ENCODE data around the gene ANO2.

ANO2 gene

DNA sequence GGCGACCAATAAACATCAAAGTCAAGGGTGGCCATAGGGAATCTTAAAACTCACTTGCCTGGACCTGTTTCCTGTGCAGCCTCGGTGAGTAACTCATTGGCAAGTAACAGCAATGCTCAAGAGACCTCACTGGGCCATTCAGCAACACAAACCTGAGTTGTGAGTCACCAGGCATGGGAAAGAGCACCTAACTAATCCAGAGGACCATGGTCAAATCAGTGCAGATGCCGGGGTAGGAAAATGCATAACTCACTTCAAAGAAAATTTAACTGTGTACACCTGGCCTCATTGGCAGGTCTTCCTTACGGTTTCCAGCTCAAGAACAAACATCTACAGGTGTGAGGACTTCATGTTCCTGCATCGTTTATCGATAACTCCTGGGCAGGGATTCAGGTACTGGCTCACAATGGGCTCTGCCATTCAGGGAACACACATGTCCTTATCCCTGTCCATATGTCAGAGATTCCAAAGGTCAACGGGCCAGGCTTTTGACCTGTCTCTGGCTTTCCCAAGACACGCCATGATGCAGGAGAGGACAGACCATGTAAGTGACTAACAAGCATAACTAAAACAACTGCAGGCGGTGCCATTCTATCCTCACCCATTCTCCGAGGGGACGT, 211.8 kb downstream of the ANO2 start:
- no peaks in the 10 kb centered on the region; the same call in none of the 2 replicates for H3K27me3 ChIP-seq (replicated peaks; ENCODE audit: control insufficient read depth, insufficient read depth, low read length)
- TF ChIP-seq, protein P1, sequence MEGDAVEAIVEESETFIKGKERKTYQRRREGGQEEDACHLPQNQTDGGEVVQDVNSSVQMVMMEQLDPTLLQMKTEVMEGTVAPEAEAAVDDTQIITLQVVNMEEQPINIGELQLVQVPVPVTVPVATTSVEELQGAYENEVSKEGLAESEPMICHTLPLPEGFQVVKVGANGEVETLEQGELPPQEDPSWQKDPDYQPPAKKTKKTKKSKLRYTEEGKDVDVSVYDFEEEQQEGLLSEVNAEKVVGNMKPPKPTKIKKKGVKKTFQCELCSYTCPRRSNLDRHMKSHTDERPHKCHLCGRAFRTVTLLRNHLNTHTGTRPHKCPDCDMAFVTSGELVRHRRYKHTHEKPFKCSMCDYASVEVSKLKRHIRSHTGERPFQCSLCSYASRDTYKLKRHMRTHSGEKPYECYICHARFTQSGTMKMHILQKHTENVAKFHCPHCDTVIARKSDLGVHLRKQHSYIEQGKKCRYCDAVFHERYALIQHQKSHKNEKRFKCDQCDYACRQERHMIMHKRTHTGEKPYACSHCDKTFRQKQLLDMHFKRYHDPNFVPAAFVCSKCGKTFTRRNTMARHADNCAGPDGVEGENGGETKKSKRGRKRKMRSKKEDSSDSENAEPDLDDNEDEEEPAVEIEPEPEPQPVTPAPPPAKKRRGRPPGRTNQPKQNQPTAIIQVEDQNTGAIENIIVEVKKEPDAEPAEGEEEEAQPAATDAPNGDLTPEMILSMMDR (IDR thresholded peaks at IDR 0.05; ENCODE audit: insufficient read depth, low read length, poor library complexity, severe bottlenecking) = no peak
- H3K4me3 ChIP-seq (replicated peaks; ENCODE audit: low read depth, low read length) = no peak overlapping the region
- DNase-seq (ENCODE audit: extremely low read depth, insufficient read length) = no peak
- no peaks in the 10 kb centered on the region for H3K36me3 ChIP-seq (ENCODE audit: control insufficient read depth, insufficient read depth, low read length)

DNA sequence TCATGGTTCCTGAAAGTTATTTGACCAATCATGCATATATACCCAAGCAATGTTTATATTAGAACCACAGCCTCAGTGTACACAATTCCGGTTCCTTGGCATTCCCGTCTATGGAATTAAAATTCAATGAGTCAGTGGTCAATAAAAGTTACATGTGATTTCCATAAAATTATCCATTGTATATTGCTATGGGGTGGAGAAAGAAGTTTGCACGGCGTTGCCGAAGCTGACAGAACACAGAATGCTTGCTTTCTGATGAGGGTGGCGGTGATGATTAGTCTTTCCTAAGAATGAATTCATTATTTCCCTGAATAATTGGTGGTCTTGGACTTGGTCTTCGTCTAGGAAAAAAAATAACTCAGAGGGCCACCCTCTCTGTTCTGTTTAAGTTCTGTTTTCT, 214.1 kb downstream of the ANO2 start:
- H3K4me3 ChIP-seq (replicated peaks; ENCODE audit: low read depth, low read length) = no peak overlapping the region

DNA sequence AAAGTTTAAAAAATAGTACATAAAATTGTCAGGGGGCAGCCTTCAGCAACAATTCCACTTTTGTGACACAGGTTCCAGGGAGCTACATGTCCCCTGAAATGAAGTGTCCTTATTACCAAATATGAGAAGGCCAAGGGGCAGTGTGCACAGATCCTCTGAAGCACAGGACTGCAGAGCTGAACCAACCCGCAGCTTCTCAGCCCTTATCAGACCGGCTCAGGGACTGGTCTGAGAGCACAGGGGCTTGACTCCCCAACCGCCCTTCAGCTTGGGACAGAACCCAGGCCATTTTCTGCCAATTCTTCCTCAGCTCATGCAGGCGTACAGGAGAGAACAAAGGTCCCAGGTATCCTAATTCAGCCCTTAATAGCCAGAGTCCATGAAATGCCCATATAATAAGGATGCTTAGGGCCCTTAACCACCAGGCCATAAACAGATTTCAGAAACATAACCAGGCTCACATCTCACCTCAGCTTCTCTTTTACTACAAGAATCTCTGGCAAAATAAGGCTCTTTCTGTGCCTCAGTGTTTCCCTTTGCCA, 221.3 kb downstream of the ANO2 start:
- no peaks in the 10 kb centered on the region; the same call in none of the 2 replicates for H3K27me3 ChIP-seq (replicated peaks; ENCODE audit: control insufficient read depth, insufficient read depth, low read length)
- DNase-seq (ENCODE audit: extremely low read depth, insufficient read length) = no peak
- TF ChIP-seq, protein P1 (IDR thresholded peaks at IDR 0.05; ENCODE audit: insufficient read depth, low read length, poor library complexity, severe bottlenecking) = no peak
- H3K4me3 ChIP-seq (replicated peaks; ENCODE audit: low read depth, low read length) = no peak overlapping the region
- H3K36me3 ChIP-seq (ENCODE audit: control insufficient read depth, insufficient read depth, low read length) = no peaks in the 10 kb centered on the region

More for the DNA sequence above, 214.1 kb downstream of the ANO2 start:
- no peaks in the 10 kb centered on the region; the same call in 1 of the 2 replicates for H3K27me3 ChIP-seq (replicated peaks; ENCODE audit: control insufficient read depth, insufficient read depth, low read length)
- TF ChIP-seq, protein P1 (IDR thresholded peaks at IDR 0.05; ENCODE audit: insufficient read depth, low read length, poor library complexity, severe bottlenecking) = no peak
- DNase-seq (ENCODE audit: extremely low read depth, insufficient read length) = no peak
- no peaks in the 10 kb centered on the region for H3K36me3 ChIP-seq (ENCODE audit: control insufficient read depth, insufficient read depth, low read length)

DNA sequence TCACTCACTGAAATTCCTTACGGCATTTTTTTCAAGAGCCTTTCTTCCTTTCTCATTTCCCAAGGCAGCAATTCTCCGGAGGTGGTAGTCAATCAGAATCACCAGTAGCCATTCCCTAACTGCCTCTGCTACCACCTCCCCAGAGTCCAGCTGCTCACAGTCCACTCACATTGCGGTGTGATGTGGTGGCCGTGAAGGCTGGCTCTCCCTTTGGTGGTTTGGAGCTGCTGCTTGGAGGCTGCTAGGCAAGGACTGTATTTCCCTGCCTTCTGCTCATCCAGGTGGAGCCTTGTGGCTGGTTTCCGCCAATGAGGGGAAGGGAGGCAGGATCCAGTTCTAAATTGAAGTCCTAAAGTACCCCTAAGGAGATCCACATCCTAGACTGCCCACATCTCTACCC, 222.0 kb downstream of the ANO2 start:
- no peaks in the 10 kb centered on the region; the same call in none of the 2 replicates for H3K27me3 ChIP-seq (replicated peaks; ENCODE audit: control insufficient read depth, insufficient read depth, low read length)
- TF ChIP-seq, protein P1 (IDR thresholded peaks at IDR 0.05; ENCODE audit: insufficient read depth, low read length, poor library complexity, severe bottlenecking) = no peak
- no peak overlapping the region for H3K4me3 ChIP-seq (replicated peaks; ENCODE audit: low read depth, low read length)
- H3K36me3 ChIP-seq (ENCODE audit: control insufficient read depth, insufficient read depth, low read length) = no peaks in the 10 kb centered on the region
- DNase-seq (ENCODE audit: extremely low read depth, insufficient read length) = no peak

DNA sequence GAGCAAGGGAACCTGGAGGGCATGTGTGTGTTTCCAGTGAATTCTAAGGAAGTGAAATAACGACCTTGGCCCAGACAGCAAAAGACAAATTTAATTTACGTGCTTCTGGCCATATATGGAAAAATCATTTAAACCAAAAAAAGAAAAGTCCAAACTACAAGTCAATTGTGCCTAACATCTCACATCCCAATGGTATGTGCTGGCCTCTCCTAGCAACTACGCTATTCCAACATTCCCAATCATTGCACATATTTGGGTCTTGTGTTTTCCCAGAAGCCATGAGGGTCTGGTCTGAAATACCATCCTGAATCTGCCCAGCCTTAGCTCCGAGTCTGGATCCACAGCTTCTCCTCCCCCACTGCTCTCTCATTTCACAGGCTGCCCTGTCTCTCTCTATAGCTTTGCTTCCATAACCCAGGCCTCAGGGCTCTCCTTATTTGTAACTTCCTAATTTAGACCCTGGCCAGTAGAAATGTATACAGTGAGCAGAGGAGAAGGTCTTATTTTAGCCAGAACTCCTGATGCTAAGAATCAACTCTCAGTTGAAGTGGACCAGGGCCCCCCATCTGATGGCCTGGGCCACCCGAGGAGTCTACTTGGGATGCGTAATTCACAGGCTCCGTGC, 224.6 kb downstream of the ANO2 start:
- DNase-seq (ENCODE audit: extremely low read depth, insufficient read length) = no peak
- Histone ChIP-seq H3K36me3 (ENCODE audit: control insufficient read depth, insufficient read depth, low read length) (no peaks in the 10 kb centered on the region), H3K4me3 (replicated peaks; ENCODE audit: low read depth, low read length) (no peak overlapping the region), H3K27me3 (replicated peaks; ENCODE audit: control insufficient read depth, insufficient read depth, low read length) (no peaks in the 10 kb centered on the region; the same call in none of the 2 replicates)
- TF ChIP-seq, protein P1 (IDR thresholded peaks at IDR 0.05; ENCODE audit: insufficient read depth, low read length, poor library complexity, severe bottlenecking) = no peak

Measured in GM06990 (cell line).